Activated naive CD4-positive, alpha-beta T cell (primary cell): ENCODE measurements around the gene PELI3.
"Not testable (repeated sequence)": the region's sequence is repeated elsewhere in the genome, so short reads cannot be mapped to it uniquely, and the experiment has no call there.

ENCODE experiments used
- DNase-seq, 4 experiments: peaks; one replicate each; lab custom pipeline; 2025; lab: John Stamatoyannopoulos, UW

PELI3 gene, protein sequence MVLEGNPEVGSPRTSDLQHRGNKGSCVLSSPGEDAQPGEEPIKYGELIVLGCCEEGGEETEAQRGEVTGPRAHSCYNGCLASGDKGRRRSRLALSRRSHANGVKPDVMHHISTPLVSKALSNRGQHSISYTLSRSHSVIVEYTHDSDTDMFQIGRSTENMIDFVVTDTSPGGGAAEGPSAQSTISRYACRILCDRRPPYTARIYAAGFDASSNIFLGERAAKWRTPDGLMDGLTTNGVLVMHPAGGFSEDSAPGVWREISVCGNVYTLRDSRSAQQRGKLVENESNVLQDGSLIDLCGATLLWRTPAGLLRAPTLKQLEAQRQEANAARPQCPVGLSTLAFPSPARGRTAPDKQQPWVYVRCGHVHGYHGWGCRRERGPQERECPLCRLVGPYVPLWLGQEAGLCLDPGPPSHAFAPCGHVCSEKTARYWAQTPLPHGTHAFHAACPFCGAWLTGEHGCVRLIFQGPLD

GRCh38 chr11:66466225-66467033, at the start of gene PELI3:
TSS of gene PELI3 (plus strand) at chr11:66466905. CDS start at chr11:66468129, 1,224 bp downstream.
- DNase-seq, result peak; percentile 78 to 94 (median 92)

DNA sequence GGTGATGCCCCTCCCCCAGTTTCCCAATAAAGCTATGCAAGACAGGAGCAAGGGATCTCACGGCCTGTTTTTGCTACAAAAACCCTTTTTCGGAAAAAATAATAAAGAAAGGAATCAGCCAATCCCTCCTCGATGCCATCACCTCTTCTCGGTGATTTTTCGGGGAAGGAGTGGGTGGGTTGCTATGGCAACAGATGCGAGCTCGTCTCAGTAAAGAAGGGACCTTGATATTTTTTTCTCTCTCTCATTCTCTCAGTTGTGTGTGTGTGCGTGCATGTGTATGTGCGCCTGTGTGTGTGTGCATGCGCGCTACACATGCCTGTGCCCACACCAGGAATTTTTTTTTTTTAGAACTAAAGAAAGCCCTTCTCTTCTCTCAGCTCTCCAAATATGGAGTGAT, 49.7 kb upstream of the PELI3 start:
- DNase-seq, result no peak

DNA sequence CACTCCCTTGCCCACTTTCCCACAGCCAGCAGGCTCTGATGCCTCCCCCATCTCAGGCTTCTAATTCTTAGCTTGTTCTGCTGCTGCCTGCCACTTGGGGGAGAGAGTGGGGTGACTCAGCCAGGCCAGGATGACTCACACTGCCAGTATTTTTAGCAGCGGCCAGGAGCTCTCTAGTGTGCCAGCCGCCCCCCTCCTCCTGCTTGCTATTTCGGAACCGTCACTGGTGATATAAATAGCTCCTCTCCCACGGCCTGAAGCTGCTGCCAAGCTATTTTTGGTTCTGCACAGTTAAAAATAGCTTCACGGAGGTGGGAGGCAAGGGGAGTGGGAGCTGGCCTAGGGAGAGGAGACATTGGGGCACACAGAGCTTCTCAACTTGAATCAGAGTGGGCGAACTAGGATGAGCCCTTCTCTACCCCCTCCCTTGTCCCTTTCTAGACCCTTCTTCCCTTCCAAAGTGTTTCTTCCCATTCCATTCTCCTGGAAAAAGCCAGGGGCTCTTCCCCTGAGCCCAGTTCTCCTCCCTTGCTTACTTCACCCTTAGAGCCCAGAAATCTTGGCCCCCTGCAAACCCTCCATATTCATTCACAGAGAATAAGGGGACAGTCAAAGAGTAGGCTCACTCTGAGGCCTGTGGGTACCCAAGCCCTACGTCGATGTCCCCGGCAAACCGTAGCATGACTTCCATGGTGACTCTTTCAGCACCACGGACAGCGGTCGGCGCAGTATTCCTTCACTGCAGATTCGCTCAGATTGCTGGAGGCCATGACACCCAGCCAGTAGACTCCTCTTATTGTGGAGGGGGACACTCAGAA, 48.3 kb upstream of the PELI3 start:
- peak in 3 of 4 experiments; percentile 22 to 34 (median 29) for DNase-seq

- DNase-seq, result no peak
These were observed 47.8 kb upstream of the PELI3 start for GRCh38 chr11:66418986-66419308.

GRCh38 chr11:66419825-66420224, 46.9 kb upstream of the PELI3 start:
- DNase-seq, result no peak

DNA sequence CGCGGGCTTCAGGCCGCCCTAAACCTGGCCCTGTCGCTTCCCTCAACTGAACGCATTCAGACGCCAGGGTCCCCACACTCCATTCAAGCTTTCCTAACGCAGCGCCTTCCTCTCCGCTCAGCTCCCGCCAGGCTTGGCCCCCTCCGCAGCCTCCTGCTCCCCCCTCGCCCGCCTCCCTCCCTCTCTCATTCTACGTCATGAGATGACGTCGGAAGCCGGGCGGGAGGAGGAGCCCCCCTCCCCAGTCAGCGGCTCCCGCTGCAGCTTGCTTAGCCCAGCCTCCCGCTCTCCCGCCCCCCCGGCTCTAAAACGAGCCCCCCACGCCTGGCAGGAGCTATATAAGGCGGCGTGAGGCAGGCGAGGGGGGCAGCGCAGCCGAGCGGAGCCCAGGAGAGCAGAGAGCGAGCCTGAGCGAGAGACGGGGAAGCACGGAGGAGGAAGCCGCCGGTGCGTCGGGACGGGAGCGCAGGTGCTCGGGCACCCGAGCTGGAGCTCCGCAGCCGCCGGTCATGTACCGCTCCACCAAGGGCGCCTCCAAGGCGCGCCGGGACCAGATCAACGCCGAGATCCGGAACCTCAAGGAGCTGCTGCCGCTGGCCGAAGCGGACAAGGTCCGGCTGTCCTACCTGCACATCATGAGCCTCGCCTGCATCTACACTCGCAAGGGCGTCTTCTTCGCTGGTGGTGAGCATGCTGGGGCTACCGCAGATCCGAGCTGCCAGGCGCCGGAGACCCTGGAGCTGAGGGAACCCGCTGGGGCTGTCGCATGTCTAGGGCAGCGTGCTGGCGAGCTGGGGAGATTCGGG, 45.8 kb upstream of the PELI3 start, which contains the start of gene NPAS4:
Gene NPAS4 (plus strand): TSS at position 365 of the 806 bp plus-strand sequence. CDS start 145 bp downstream, at position 510.
- no peak for DNase-seq

- DNase-seq, result peak; percentile 78 to 88 (median 86)
These were observed 45.1 kb upstream of the PELI3 start for GRCh38 chr11:66421492-66422205.

GRCh38 chr11:66426314-66426713, 40.4 kb upstream of the PELI3 start:
- no peak for DNase-seq

DNA sequence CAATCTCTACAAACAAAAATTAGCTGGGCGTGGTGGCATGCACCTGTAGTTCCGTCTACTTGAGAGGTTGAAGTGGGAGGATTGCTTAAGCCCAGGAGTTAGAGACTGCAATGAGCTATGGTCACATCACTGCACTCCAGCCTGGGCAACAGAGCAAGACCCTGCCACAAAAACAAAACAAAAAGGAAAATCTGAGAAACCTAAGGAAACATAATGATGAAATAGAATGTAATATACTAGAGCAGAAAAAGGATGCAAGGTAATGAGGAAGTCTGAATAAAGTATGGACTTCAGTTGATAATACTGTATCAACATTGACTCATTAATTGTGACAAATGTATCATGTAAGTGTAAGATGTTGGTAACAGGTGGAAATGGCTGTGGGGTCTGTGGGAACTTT, 37.8 kb upstream of the PELI3 start:
- DNase-seq, result no peak

GRCh38 chr11:66429983-66430602, 36.6 kb upstream of the PELI3 start:
- peak; percentile 47 to 61 (median 58) for DNase-seq

- not testable (repeated sequence) for DNase-seq
These were observed 35.4 kb upstream of the PELI3 start for GRCh38 chr11:66431287-66431686.

DNA sequence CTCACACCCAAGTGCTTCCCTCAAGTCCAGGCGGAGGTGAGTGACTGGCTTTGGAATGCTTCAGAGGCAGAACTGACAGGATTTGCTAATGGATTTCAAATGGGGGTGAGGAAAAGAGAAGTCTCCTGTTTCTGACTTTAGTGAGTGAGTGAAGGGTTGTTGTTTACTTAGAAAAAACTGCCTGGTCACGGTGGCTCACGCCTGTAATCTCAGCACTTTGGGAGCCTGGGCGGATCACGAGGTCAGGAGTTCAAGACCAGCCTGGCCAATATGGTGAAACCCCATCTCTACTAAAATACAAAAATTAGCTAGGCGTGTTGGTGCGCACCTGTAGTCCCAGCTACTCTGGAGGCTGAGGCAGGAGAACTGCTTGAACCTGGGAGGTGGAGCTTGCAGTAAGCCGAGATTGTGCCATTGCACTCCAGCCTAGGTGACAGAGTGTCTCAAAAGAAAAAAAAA, 34.8 kb upstream of the PELI3 start:
- DNase-seq, result not testable (repeated sequence)

DNA sequence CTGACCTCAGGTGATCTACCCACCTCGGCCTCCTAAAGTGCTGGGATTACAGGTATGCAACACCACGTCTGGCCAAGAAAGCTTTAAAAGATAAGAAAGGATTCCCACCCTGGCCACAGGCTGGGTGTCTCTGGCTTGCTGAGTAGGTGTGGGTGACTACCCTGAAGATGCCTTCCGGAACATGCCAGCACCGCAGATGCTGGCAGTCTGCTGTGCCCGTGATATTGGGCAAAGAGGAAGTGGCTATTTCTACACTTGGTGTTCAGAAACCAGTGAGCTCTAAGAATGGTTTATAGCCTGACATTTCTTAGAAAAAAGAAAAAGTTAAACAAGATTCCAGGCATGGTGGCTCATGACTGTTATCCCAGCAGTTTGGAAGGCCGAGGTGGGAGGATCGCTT, 34.1 kb upstream of the PELI3 start:
- no peak for DNase-seq

- no peak for DNase-seq
These were observed 28.7 kb upstream of the PELI3 start for GRCh38 chr11:66437979-66438503.

DNA sequence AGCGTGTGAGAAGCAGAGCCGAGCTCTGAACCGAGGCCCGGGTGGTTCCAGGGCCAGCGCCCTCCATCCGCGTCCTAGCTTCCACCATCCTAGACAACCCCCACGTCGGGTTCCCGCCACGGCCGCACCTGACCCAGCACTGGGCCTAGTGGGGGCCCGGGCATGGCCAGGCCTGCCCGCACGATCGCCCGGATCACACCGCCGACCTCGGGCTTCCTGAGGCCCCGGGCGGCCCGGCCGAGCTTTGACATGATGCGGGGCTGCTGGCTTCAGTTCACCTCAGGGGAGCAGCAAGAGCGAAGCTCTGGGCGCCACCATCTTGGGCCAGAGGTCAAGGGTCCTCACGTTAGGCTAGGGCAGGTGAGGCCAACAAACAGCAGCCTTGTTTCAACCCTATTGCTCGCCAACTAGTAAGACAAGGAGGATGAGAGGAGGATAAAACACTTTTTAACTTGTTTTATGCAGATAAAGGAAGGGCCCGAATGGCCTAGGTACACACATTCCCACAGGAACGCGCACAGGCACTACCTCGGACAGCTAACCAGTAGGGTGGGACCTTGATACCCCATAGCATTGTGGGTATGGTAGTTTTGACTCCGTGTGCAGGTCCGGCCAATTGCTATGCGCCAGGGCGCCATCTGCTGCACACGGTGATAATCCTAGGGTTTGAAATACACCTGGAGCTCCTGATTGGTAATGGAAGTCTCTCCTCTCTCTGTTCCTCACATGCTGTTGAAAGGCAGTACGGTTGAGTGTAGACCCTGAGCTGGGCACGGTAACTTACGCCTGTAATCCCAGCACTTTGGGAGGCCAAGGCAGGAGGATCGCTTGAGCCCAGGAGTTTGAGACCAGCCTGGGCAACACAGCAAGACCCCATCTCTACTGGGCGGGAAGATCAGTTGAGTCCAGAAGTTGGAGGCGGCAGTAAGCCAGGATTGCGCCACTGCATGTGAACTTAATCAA, 27.9 kb upstream of the PELI3 start, which contains the start of gene MRPL11:
Gene MRPL11 (minus strand): TSS at position 345 of the 963 bp plus-strand sequence. CDS start 94 bp downstream, at position 251.
- DNase-seq, result peak; percentile 59 to 84 (median 72)

DNA sequence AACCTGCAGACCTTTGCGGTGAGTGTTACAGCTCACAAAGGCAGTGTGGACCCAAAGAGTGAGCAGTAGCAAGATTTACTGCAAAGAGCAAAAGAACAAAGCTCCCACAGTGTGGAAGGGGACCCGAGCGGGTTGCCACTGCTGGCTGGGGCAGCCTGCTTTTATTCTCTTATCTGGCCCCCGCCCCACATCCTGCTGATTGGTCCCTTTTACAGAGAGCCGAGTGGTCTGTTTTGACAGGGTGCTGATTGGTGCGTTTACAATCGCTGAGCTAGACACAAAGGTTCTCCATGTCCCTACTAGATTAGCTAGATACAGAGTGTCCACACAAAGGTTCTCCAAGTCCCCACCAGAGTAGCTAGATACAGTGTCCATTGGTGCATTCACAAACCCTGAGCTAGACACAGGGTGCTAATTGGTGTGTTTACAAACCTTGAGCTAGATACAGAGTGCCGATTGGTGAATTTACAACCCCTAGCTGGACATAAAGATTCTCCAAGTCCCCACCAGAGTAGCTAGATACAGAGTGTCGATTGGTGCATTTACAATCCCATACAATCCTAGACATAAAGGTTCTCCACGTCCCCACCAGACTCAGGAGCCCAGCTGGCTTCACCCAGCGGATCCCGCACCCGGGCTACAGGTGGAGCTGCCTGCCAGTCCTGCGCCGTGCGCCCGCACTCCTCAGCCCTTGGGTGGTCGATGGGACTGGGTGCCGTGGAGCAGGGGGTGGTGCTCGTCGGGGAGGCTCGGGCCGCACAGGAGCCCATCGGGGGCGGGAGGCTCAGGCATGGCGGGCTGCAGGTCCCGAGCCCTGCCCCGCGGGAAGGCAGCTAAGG, 26.4 kb upstream of the PELI3 start:
- not testable (repeated sequence) for DNase-seq

DNA sequence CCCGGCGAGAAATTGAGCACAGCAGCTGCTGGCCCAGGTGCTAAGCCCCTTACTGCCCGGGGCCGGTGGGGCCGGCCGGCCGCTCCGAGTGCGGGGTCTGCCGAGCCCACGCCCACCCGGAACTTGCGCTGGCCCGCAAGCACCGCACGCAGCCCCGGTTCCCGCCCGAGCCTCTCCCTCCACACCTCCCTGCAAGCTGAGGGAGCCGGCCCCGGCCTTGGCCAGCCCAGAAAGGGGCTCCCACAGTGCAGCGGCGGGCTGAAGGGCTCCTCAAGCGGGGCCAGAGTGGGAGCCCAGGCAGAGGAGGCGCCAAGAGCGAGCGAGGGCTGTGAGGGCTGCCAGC, 25.8 kb upstream of the PELI3 start:
- DNase-seq, result not testable (repeated sequence)
